Liver (tissue), 3 donors: ENCODE measurements around the gene RNF149.

Experiments
- GABPA ChIP-seq, 2 donors: IDR thresholded peaks in 1 of 2; conservative IDR thresholded peaks in 1 of 2; 2 replicates each; pipeline ENCODE4 v1.6.1; 2016; ENCODE audit warnings: antibody characterized with exemption in 2 of 2, mild to moderate bottlenecking in 1 of 2, moderate library complexity in 1 of 2
- RAD21 ChIP-seq, 2 donors: IDR thresholded peaks; 2 replicates each; pipeline ENCODE4 v1.6.1; 2016; ENCODE audit warnings: antibody characterized with exemption in 2 of 2, mild to moderate bottlenecking in 2 of 2
- TAF1 ChIP-seq: conservative IDR thresholded peaks from 2 replicates; pipeline ENCODE4 v1.6.1; 2016; ENCODE audit warnings: antibody characterized with exemption, mild to moderate bottlenecking
- YY1 ChIP-seq: IDR thresholded peaks from 2 replicates; pipeline ENCODE4 v1.6.1; 2016; ENCODE audit warnings: antibody characterized with exemption, mild to moderate bottlenecking
- TF ChIP-seq, protein P1 (sequence below): fragments of 150-350 bp; IDR thresholded peaks from 2 replicates; pipeline ENCODE4 v1.5.1; 2017; ENCODE audit warnings: improper control_type of control experiment, low read depth, low read length; ENCODE audit not compliant: missing input control
- TF ChIP-seq, protein P2 (sequence below): IDR thresholded peaks from 2 replicates; pipeline ENCODE4 v1.6.1; 2016; ENCODE audit warnings: antibody characterized with exemption
- donor health status: healthy.
- donor health status: healthy.

GRCh38 chr2:101344137-101344536, 35.6 kb upstream of the RNF149 start:
- TF ChIP-seq, protein P1, sequence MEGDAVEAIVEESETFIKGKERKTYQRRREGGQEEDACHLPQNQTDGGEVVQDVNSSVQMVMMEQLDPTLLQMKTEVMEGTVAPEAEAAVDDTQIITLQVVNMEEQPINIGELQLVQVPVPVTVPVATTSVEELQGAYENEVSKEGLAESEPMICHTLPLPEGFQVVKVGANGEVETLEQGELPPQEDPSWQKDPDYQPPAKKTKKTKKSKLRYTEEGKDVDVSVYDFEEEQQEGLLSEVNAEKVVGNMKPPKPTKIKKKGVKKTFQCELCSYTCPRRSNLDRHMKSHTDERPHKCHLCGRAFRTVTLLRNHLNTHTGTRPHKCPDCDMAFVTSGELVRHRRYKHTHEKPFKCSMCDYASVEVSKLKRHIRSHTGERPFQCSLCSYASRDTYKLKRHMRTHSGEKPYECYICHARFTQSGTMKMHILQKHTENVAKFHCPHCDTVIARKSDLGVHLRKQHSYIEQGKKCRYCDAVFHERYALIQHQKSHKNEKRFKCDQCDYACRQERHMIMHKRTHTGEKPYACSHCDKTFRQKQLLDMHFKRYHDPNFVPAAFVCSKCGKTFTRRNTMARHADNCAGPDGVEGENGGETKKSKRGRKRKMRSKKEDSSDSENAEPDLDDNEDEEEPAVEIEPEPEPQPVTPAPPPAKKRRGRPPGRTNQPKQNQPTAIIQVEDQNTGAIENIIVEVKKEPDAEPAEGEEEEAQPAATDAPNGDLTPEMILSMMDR, result no peak
- TF ChIP-seq, protein P2, sequence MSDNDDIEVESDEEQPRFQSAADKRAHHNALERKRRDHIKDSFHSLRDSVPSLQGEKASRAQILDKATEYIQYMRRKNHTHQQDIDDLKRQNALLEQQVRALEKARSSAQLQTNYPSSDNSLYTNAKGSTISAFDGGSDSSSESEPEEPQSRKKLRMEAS, result no peak
- no peak for TF ChIP-seq RAD21 (IDR thresholded peaks at IDR 0.05)
- TF ChIP-seq GABPA (IDR thresholded peaks at IDR 0.05 in 1 of 2, conservative IDR thresholded peaks at IDR 0.05 in 1 of 2), result no peak
- TF ChIP-seq YY1, result no peak
- no peak for TF ChIP-seq TAF1
